ENCODE measurements around the gene ASTN2.
"Not testable (repeated sequence)": the region's sequence is repeated elsewhere in the genome, so short reads cannot be mapped to it uniquely, and the experiment has no call there.

Gene ASTN2

GRCh38 chr9:116944714-116945534, 469.9 kb downstream of the ASTN2 start:
- DNase-seq, result no peak

GRCh38 chr9:116943970-116944369, 470.9 kb downstream of the ASTN2 start:
- no peak for DNase-seq

- DNase-seq, result no peak
Measured at GRCh38 chr9:116942593-116943061, 472.2 kb downstream of the ASTN2 start.

GRCh38 chr9:116941266-116941665, 473.6 kb downstream of the ASTN2 start:
- DNase-seq, result no peak

GRCh38 chr9:116940614-116941215, 474.1 kb downstream of the ASTN2 start:
- no peak for DNase-seq

- DNase-seq, result no peak
Measured at GRCh38 chr9:116939614-116940013, 475.2 kb downstream of the ASTN2 start.

GRCh38 chr9:116939161-116939560, 475.7 kb downstream of the ASTN2 start:
- no peak for DNase-seq

GRCh38 chr9:116937361-116937760, 477.5 kb downstream of the ASTN2 start:
- DNase-seq, result no peak

- DNase-seq, result no peak
Measured at GRCh38 chr9:116935149-116935897, 479.5 kb downstream of the ASTN2 start.

GRCh38 chr9:116934131-116934530, 480.7 kb downstream of the ASTN2 start:
- no peak for DNase-seq

- DNase-seq, result no peak
Measured at GRCh38 chr9:116933251-116933650, 481.6 kb downstream of the ASTN2 start.

GRCh38 chr9:116929621-116930020, 485.2 kb downstream of the ASTN2 start:
- DNase-seq, result no peak

- DNase-seq, result no peak
Measured at GRCh38 chr9:116928884-116929283, 486.0 kb downstream of the ASTN2 start.

- DNase-seq, result no peak
Measured at GRCh38 chr9:116928289-116928688, 486.6 kb downstream of the ASTN2 start.

- no peak for DNase-seq
Measured at GRCh38 chr9:116927726-116928125, 487.1 kb downstream of the ASTN2 start.

GRCh38 chr9:116925121-116925520, 489.7 kb downstream of the ASTN2 start:
- no peak for DNase-seq

GRCh38 chr9:116924462-116925110, 490.3 kb downstream of the ASTN2 start:
- no peak for DNase-seq

GRCh38 chr9:116917895-116918508, 496.9 kb downstream of the ASTN2 start:
- DNase-seq, result not testable (repeated sequence)

GRCh38 chr9:116913536-116913935, 501.3 kb downstream of the ASTN2 start:
- no peak for DNase-seq

GRCh38 chr9:116910201-116910600, 504.7 kb downstream of the ASTN2 start:
- DNase-seq, result no peak

GRCh38 chr9:116907989-116908388, 506.9 kb downstream of the ASTN2 start:
- no peak for DNase-seq

GRCh38 chr9:116905171-116905588, 509.7 kb downstream of the ASTN2 start:
- no peak for DNase-seq

- DNase-seq, result no peak
Measured at GRCh38 chr9:116904165-116904564, 510.7 kb downstream of the ASTN2 start.
